HepG2 (cell line): ENCODE measurements around the gene S100P. TPM values are rescaled to one million over a fixed set of nuclear protein-coding genes. Genes with fewer than 3 reads are reported as not detected.
A peak's percentile ranks its signal among the peaks of the same experiment; 100 is the strongest.

Source experiments
- ARHGAP35 ChIP-seq: sonication (generic); formaldehyde crosslinking; IDR thresholded peaks from 2 replicates; pipeline ENCODE4 v1.9.0; 2022; ENCODE audit warnings: mild to moderate bottlenecking, inconsistent platforms, moderate library complexity, missing genetic modification reagents, borderline replicate concordance
- IKZF5 ChIP-seq: IDR thresholded peaks from 2 replicates; pipeline ENCODE4 v1.6.1; 2018; ENCODE audit warnings: missing genetic modification reagents, mild to moderate bottlenecking, missing compliant biosample characterization
- POLR2G ChIP-seq: fragments of 200-400 bp; formaldehyde crosslinking; IDR thresholded peaks from 2 replicates; pipeline ENCODE4 v1.6.1; 2018; ENCODE audit warnings: mild to moderate bottlenecking, low read depth, low read length, moderate library complexity
- TFE3 ChIP-seq: IDR thresholded peaks from 2 replicates; pipeline ENCODE4 v1.6.1; 2016
- TRIM24 ChIP-seq: sonication (generic); formaldehyde crosslinking; IDR thresholded peaks from 2 replicates; pipeline ENCODE4 v1.8.0; 2022; ENCODE audit warnings: mild to moderate bottlenecking, missing genetic modification reagents
- ZNF382 ChIP-seq: sonication (generic); formaldehyde crosslinking; IDR thresholded peaks from 2 replicates; pipeline ENCODE4 v1.5.0; 2020; ENCODE audit warnings: missing genetic modification reagents, mild to moderate bottlenecking, borderline replicate concordance
- ZNF484 ChIP-seq: sonication (generic); formaldehyde crosslinking; IDR thresholded peaks from 2 replicates; pipeline ENCODE4 v1.5.1; 2020; ENCODE audit warnings: mild to moderate bottlenecking, low read depth, missing genetic modification reagents, borderline replicate concordance
- ZNF781 ChIP-seq: sonication (generic); formaldehyde crosslinking; IDR thresholded peaks from 2 replicates; pipeline ENCODE4 v1.5.1; 2020; ENCODE audit warnings: borderline replicate concordance, mild to moderate bottlenecking, missing genetic modification reagents; ENCODE audit errors: not compliant biosample characterization
- polyA plus RNA-seq, 8 experiments: library from polyadenylated mRNA; depleted of rRNA in 3 of 8; stranded (reverse) in 7 of 8; unstranded in 1 of 8; fragments of >200 nt; fragmentation: Illumina TruSeq in 4 of 8; extraction: Trizol in 4 of 8; gene quantifications; 2 replicates each; pipeline versions ENCODE4 v1.2.1 to v1.2.3, GENCODE V29; 2011 to 2016; ENCODE audit warnings: low read depth in 4 of 8, missing spikeins in 1 of 8, mixed read lengths in 1 of 8; ENCODE audit not compliant: insufficient read depth in 1 of 8
- total RNA-seq, 5 experiments: library from RNA; depleted of rRNA; stranded (reverse); fragments of >200 nt; fragmentation: Illumina TruSeq; extraction: Trizol; gene quantifications; 2 replicates each; pipeline ENCODE4 v1.2.3, GENCODE V29; 2016; ENCODE audit warnings: low read depth in 1 of 5
- TF ChIP-seq, protein P1 (sequence below): sonication (generic); formaldehyde crosslinking; IDR thresholded peaks from 2 replicates; pipeline ENCODE4 v1.8.0; 2022; ENCODE audit warnings: mild to moderate bottlenecking, missing genetic modification reagents
- TF ChIP-seq, protein P2 (sequence below): sonication (generic); formaldehyde crosslinking; conservative IDR thresholded peaks from 2 replicates; pipeline ENCODE4 v1.8.0; 2022; ENCODE audit warnings: low read depth, missing genetic modification reagents
- TF ChIP-seq, protein P3 (sequence below): IDR thresholded peaks from 2 replicates; pipeline ENCODE4 v1.4.0; 2020; ENCODE audit warnings: mild to moderate bottlenecking, missing genetic modification reagents

S100P gene
- total and polyA plus RNA-seq, 2 of the 13 experiments (the other 11 are each of a cell fraction or from before 2014, with no cell fraction given), result 278 to 1,649 TPM

GRCh38 chr4:6733358-6734164 lies 39.9 kb downstream of the S100P start (continued):
- TF ChIP-seq ARHGAP35 (CRISPR knock-in tag) (no peak), POLR2G (0 out of 2 replicates have a peak, but pooled peaks have one; percentile 9), ZNF484 (no peak), ZNF382 (CRISPR knock-in tag) (no peak), TRIM24 (CRISPR knock-in tag) (0 out of 2 replicates have a peak, but pooled peaks have one; percentile 74), IKZF5 (CRISPR knock-in tag) (peak; percentile 47; the same call in 1 of the 2 replicates), ZNF781 (CRISPR knock-in tag) (no peak), TFE3 (CRISPR knock-in tag) (peak; percentile 78)
- TF ChIP-seq, protein P1, sequence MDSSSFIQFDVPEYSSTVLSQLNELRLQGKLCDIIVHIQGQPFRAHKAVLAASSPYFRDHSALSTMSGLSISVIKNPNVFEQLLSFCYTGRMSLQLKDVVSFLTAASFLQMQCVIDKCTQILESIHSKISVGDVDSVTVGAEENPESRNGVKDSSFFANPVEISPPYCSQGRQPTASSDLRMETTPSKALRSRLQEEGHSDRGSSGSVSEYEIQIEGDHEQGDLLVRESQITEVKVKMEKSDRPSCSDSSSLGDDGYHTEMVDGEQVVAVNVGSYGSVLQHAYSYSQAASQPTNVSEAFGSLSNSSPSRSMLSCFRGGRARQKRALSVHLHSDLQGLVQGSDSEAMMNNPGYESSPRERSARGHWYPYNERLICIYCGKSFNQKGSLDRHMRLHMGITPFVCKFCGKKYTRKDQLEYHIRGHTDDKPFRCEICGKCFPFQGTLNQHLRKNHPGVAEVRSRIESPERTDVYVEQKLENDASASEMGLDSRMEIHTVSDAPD, result no peak; the same call in 1 of the 2 replicates
- TF ChIP-seq, protein P2, sequence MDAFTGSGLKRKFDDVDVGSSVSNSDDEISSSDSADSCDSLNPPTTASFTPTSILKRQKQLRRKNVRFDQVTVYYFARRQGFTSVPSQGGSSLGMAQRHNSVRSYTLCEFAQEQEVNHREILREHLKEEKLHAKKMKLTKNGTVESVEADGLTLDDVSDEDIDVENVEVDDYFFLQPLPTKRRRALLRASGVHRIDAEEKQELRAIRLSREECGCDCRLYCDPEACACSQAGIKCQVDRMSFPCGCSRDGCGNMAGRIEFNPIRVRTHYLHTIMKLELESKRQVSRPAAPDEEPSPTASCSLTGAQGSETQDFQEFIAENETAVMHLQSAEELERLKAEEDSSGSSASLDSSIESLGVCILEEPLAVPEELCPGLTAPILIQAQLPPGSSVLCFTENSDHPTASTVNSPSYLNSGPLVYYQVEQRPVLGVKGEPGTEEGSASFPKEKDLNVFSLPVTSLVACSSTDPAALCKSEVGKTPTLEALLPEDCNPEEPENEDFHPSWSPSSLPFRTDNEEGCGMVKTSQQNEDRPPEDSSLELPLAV, result no peak
- TF ChIP-seq, protein P3, sequence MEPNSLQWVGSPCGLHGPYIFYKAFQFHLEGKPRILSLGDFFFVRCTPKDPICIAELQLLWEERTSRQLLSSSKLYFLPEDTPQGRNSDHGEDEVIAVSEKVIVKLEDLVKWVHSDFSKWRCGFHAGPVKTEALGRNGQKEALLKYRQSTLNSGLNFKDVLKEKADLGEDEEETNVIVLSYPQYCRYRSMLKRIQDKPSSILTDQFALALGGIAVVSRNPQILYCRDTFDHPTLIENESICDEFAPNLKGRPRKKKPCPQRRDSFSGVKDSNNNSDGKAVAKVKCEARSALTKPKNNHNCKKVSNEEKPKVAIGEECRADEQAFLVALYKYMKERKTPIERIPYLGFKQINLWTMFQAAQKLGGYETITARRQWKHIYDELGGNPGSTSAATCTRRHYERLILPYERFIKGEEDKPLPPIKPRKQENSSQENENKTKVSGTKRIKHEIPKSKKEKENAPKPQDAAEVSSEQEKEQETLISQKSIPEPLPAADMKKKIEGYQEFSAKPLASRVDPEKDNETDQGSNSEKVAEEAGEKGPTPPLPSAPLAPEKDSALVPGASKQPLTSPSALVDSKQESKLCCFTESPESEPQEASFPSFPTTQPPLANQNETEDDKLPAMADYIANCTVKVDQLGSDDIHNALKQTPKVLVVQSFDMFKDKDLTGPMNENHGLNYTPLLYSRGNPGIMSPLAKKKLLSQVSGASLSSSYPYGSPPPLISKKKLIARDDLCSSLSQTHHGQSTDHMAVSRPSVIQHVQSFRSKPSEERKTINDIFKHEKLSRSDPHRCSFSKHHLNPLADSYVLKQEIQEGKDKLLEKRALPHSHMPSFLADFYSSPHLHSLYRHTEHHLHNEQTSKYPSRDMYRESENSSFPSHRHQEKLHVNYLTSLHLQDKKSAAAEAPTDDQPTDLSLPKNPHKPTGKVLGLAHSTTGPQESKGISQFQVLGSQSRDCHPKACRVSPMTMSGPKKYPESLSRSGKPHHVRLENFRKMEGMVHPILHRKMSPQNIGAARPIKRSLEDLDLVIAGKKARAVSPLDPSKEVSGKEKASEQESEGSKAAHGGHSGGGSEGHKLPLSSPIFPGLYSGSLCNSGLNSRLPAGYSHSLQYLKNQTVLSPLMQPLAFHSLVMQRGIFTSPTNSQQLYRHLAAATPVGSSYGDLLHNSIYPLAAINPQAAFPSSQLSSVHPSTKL, result peak; percentile 93
